Measurements from ENCODE around the gene MLEC. TPM values are rescaled to one million over a fixed set of nuclear protein-coding genes. Genes with fewer than 3 reads are reported as not detected.

The MLEC gene
- total RNA-seq, 2 donors from 2014 or later, result 188 to 195 TPM

GRCh38 chr12:120656008-120656407, 30.9 kb upstream of the MLEC start:
- no peak overlapping the region for H3K27ac ChIP-seq (ENCODE audit: low read depth, low read length)
- H3K4me3 ChIP-seq (ENCODE audit: low read length), result no peak overlapping the region
- H3K9ac ChIP-seq (ENCODE audit: extremely low read depth, low read length, poor library complexity, severe bottlenecking), result no peak overlapping the region
- 96 to 98% methylated on average over 12 to 14 of the region's 14 CpGs for WGBS, 2 experiments (ENCODE audit: insufficient coverage in 1 of 2, insufficient read length in 1 of 2)
- H3K9me3 Mint-ChIP-seq, result no peaks in the 10 kb centered on the region
- TF ChIP-seq CTCF (conservative IDR thresholded peaks at IDR 0.05), result no peak
- no peaks in the 10 kb centered on the region for H3K36me3 Mint-ChIP-seq (ENCODE audit: low read depth)
- H3K4me1 ChIP-seq (ENCODE audit: control insufficient read depth, insufficient read depth, low read length), result no peaks in the 10 kb centered on the region
- no peaks in the 10 kb centered on the region for H3K36me3 ChIP-seq (ENCODE audit: control insufficient read depth, insufficient read depth, low read length)
- H3K4me1 Mint-ChIP-seq, result peaks cover 5% of the 10 kb centered on the region
- no peak for DNase-seq
- H3K4me3 Mint-ChIP-seq, result no peak overlapping the region
- H3K9me3 ChIP-seq (ENCODE audit: control insufficient read depth, low read length), result no peaks in the 10 kb centered on the region
- H3K27me3 Mint-ChIP-seq (ENCODE audit: insufficient read depth), result peaks cover 2% of the 10 kb centered on the region
- H3K27ac Mint-ChIP-seq, result no peak overlapping the region
- H3K27me3 ChIP-seq (ENCODE audit: control insufficient read depth, insufficient read depth, low read length, poor library complexity, severe bottlenecking), result peaks cover under 1% of the 10 kb centered on the region

- Histone ChIP-seq H3K4me3 (ENCODE audit: low read length) (no peak overlapping the region), H3K4me1 (ENCODE audit: control insufficient read depth, insufficient read depth, low read length) (no peaks in the 10 kb centered on the region), H3K27me3 (ENCODE audit: control insufficient read depth, insufficient read depth, low read length, poor library complexity, severe bottlenecking) (no peaks in the 10 kb centered on the region), H3K36me3 (ENCODE audit: control insufficient read depth, insufficient read depth, low read length) (no peaks in the 10 kb centered on the region), H3K9me3 (ENCODE audit: control insufficient read depth, low read length) (no peaks in the 10 kb centered on the region), H3K9ac (ENCODE audit: extremely low read depth, low read length, poor library complexity, severe bottlenecking) (no peak overlapping the region), H3K27ac (ENCODE audit: low read depth, low read length) (no peak overlapping the region)
- no peak for TF ChIP-seq CTCF (conservative IDR thresholded peaks at IDR 0.05)
- H3K4me1 Mint-ChIP-seq, result no peaks in the 10 kb centered on the region
- 92 to 95% methylated on average over 17 to 22 of the region's 22 CpGs for WGBS, 2 experiments (ENCODE audit: insufficient coverage in 1 of 2, insufficient read length in 1 of 2)
- H3K9me3 Mint-ChIP-seq, result no peaks in the 10 kb centered on the region
- H3K27ac Mint-ChIP-seq, result no peak overlapping the region
- no peaks in the 10 kb centered on the region for H3K27me3 Mint-ChIP-seq (ENCODE audit: insufficient read depth)
- DNase-seq, result no peak
- H3K4me3 Mint-ChIP-seq, result no peak overlapping the region
- H3K36me3 Mint-ChIP-seq (ENCODE audit: low read depth), result no peaks in the 10 kb centered on the region
Observed at GRCh38 chr12:120658286-120659150, 28.4 kb upstream of the MLEC start.

GRCh38 chr12:120659151-120659525, 27.8 kb upstream of the MLEC start:
- Histone ChIP-seq H3K4me3 (ENCODE audit: low read length) (no peak overlapping the region), H3K27me3 (ENCODE audit: control insufficient read depth, insufficient read depth, low read length, poor library complexity, severe bottlenecking) (no peaks in the 10 kb centered on the region), H3K27ac (ENCODE audit: low read depth, low read length) (no peak overlapping the region), H3K36me3 (ENCODE audit: control insufficient read depth, insufficient read depth, low read length) (no peaks in the 10 kb centered on the region), H3K4me1 (ENCODE audit: control insufficient read depth, insufficient read depth, low read length) (no peaks in the 10 kb centered on the region), H3K9ac (ENCODE audit: extremely low read depth, low read length, poor library complexity, severe bottlenecking) (no peak overlapping the region), H3K9me3 (ENCODE audit: control insufficient read depth, low read length) (no peaks in the 10 kb centered on the region)
- WGBS, 2 experiments (ENCODE audit: insufficient coverage in 1 of 2, insufficient read length in 1 of 2), result 83 to 84% methylated on average over 6 to 8 of the region's 8 CpGs
- no peaks in the 10 kb centered on the region for H3K27me3 Mint-ChIP-seq (ENCODE audit: insufficient read depth)
- H3K9me3 Mint-ChIP-seq, result no peaks in the 10 kb centered on the region
- H3K4me3 Mint-ChIP-seq, result no peak overlapping the region
- H3K4me1 Mint-ChIP-seq, result no peaks in the 10 kb centered on the region
- H3K36me3 Mint-ChIP-seq (ENCODE audit: low read depth), result no peaks in the 10 kb centered on the region
- H3K27ac Mint-ChIP-seq, result no peak overlapping the region
- no peak for TF ChIP-seq CTCF (conservative IDR thresholded peaks at IDR 0.05)
- no peak for DNase-seq

Measured in endodermal cell (in vitro differentiated cells).